A673 (cell line): ENCODE results near the gene DNAJB2. TPM values are rescaled to one million over a fixed set of nuclear protein-coding genes. Genes with fewer than 3 reads are reported as not detected.

Experiments used
- BruUV-seq: library from RNA; stranded (reverse); fragments of 400-500 nt; replicated peaks from 2 replicates; lab custom pipeline; 2021; lab: Mats Ljungman, UMichigan
- CTCF ChIA-PET: fragments of 300-600 bp; sonication (Branson Sonifier 250); formaldehyde crosslinking; loops from one replicate; lab custom pipeline; 2022; ENCODE audit warnings: antibody characterized with exemption; lab: Charles Lee
- POLR2A ChIA-PET: fragments of 300-600 bp; sonication (Branson Sonifier 250); formaldehyde crosslinking; loops from one replicate; lab custom pipeline; 2022; ENCODE audit warnings: antibody characterized with exemption; ENCODE audit not compliant: low non-redundant PET; lab: Charles Lee
- DNase-seq: peaks from one replicate; pipeline ENCODE4 v3.0.0-alpha.2; 2015; ENCODE audit warnings: low spot score
- H3K27ac ChIP-seq: fragments of 200-600 bp; sonication (generic); 2 replicates; pipeline ENCODE4 v1.5.1; 2016; ENCODE audit warnings: mixed run types, low read depth, mild to moderate bottlenecking, mixed read lengths, antibody characterized with exemption, low read length; ENCODE audit not compliant: poor library complexity, severe bottlenecking
- H3K27me3 ChIP-seq: fragments of 200-600 bp; sonication (generic); replicated peaks from 2 replicates; pipeline ENCODE4 v1.6.1; 2017; ENCODE audit warnings: mixed run types, low read depth, mild to moderate bottlenecking, mixed read lengths, antibody characterized with exemption, low read length; ENCODE audit not compliant: insufficient read depth, poor library complexity
- H3K36me3 ChIP-seq: fragments of 200-600 bp; sonication (generic); 2 replicates; pipeline ENCODE4 v1.6.1; 2016; ENCODE audit warnings: mixed run types, mild to moderate bottlenecking, mixed read lengths, antibody characterized with exemption, low read length; ENCODE audit not compliant: insufficient read depth, poor library complexity, severe bottlenecking
- H3K4me1 ChIP-seq: fragments of 200-600 bp; sonication (generic); 2 replicates; pipeline ENCODE4 v1.6.1; 2017; ENCODE audit warnings: mixed run types, mild to moderate bottlenecking, mixed read lengths, antibody characterized with exemption, low read length; ENCODE audit not compliant: insufficient read depth, poor library complexity, severe bottlenecking
- H3K4me3 ChIP-seq: fragments of 200-600 bp; sonication (generic); 2 replicates; pipeline ENCODE4 v1.5.1; 2016; ENCODE audit warnings: low read depth, mixed run types, mild to moderate bottlenecking, mixed read lengths, low read length; ENCODE audit not compliant: poor library complexity, severe bottlenecking
- H3K9me3 ChIP-seq: fragments of 200-600 bp; sonication (generic); 2 replicates; pipeline ENCODE4 v1.6.1; 2016; ENCODE audit warnings: mixed run types, low read depth, mild to moderate bottlenecking, mixed read lengths, antibody characterized with exemption, low read length; ENCODE audit not compliant: poor library complexity, severe bottlenecking
- CTCF ChIP-seq: fragments of 300-800, 200-600 bp; sonication (generic); conservative IDR thresholded peaks from 2 replicates; pipeline ENCODE4 v1.5.1; 2017; ENCODE audit warnings: low read depth, mild to moderate bottlenecking, antibody characterized with exemption, low read length, moderate library complexity, mixed read lengths
- EZH2 ChIP-seq: fragments of 200-600 bp; sonication (generic); IDR thresholded peaks from 2 replicates; pipeline ENCODE4 v1.6.1; 2017; ENCODE audit warnings: borderline replicate concordance, low read depth, mild to moderate bottlenecking, mixed read lengths, antibody characterized with exemption, low read length; ENCODE audit not compliant: poor library complexity, severe bottlenecking
- intact Hi-C: fragments of 100-400 bp; cut with micrococcal nuclease; formaldehyde crosslinking; loops from one replicate; pipeline ENCODE4 v1.10.0; 2022; ENCODE audit not compliant: unreplicated experiment
- total RNA-seq: library from RNA; stranded (reverse); gene quantifications from 2 replicates; pipeline ENCODE4 v1.2.3, GENCODE V29; 2021

Gene DNAJB2
- total RNA-seq, 1 experiment from 2014 or later: 24.4 TPM

GRCh38 chr2:219251656-219252055 lies 27.5 kb upstream of the DNAJB2 start:
- CTCF ChIA-PET: no interaction called here
- peaks cover 10% of the 10 kb centered on the region for H3K36me3 ChIP-seq
- intact Hi-C loops: no loop called here
- no peak overlapping the region for H3K27ac ChIP-seq
- peaks cover 37% of the 10 kb centered on the region for H3K4me1 ChIP-seq
- H3K4me3 ChIP-seq: peak overlapping the region; percentile 71
- DNase-seq: no peak
- no peaks in the 10 kb centered on the region for H3K9me3 ChIP-seq
- no TSS peak for BruUV-seq
- H3K27me3 ChIP-seq: peaks cover 22% of the 10 kb centered on the region
- TF ChIP-seq EZH2: no peak
- POLR2A ChIA-PET: no interaction called here

GRCh38 chr2:219252084-219252483 lies 27.1 kb upstream of the DNAJB2 start:
- no peak for DNase-seq
- Histone ChIP-seq H3K27me3 (peaks cover 22% of the 10 kb centered on the region), H3K4me3 (peak overlapping the region; percentile 71), H3K27ac (no peak overlapping the region), H3K4me1 (peaks cover 37% of the 10 kb centered on the region), H3K9me3 (no peaks in the 10 kb centered on the region), H3K36me3 (peaks cover 6% of the 10 kb centered on the region)
- CTCF ChIA-PET: interaction anchor here (1.1 kb wide), 1 partner anchor 26 kb away, joined by 10 read pairs; no protein-coding TSS in a partner anchor
- POLR2A ChIA-PET: no interaction called here
- no TSS peak for BruUV-seq
- TF ChIP-seq EZH2 (no peak), CTCF (no peak)
- intact Hi-C loops: no loop called here

- BruUV-seq: TSS peak; percentile 41
- no peak for DNase-seq
- peaks cover 37% of the 10 kb centered on the region for H3K4me1 ChIP-seq
- peak overlapping the region; percentile 62 for H3K27ac ChIP-seq
- CTCF ChIA-PET: interaction anchor here (0.6 to 1.1 kb wide), 3 partner anchors 26 to 80 kb away, joined by 6 to 10 read pairs (median 8); no protein-coding TSS in a partner anchor
- peaks cover 5% of the 10 kb centered on the region for H3K36me3 ChIP-seq
- no peak for TF ChIP-seq CTCF
- TF ChIP-seq EZH2: no peak
- H3K4me3 ChIP-seq: peak overlapping the region; percentile 71
- H3K9me3 ChIP-seq: no peaks in the 10 kb centered on the region
- peaks cover 22% of the 10 kb centered on the region for H3K27me3 ChIP-seq
- POLR2A ChIA-PET: no interaction called here
- intact Hi-C loops: no loop called here
Measured at GRCh38 chr2:219252570-219252899, 26.6 kb upstream of the DNAJB2 start.
